SH-SY5Y (cell line): ENCODE measurements around the gene GABRA6.

Source experiments
- GATA2 ChIP-seq: IDR thresholded peaks from 2 replicates; pipeline ENCODE4 v1.6.1; 2011; ENCODE audit warnings: mild to moderate bottlenecking, low read depth, low read length
- GATA3 ChIP-seq: IDR thresholded peaks from 2 replicates; pipeline ENCODE4 v1.6.1; 2011; ENCODE audit warnings: low read depth, mild to moderate bottlenecking, low read length, moderate library complexity

DNA sequence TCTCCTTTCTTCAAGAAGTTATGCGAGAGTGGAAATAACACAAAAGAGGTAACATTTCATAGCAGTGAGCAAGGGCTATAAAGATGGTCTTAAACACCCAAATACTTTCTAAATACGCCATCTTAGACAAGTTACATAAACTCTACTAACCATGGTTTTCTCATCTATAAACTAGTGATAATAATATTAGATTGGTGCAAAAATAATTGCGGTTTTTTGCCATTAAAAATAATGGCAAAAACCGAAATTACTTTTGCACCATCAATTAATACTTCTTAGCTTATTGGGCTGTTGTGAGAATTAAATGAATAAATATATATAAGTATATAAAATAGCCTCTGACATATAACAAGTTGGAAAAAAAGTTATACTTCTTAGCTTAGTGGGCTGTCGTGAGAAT is 23.7 kb downstream of the GABRA6 start:
- TF ChIP-seq GATA3 (no peak), GATA2 (no peak)
